Measurements from ENCODE around the gene OFD1.

- TF ChIP-seq RAD21 (conservative IDR thresholded peaks at IDR 0.05 in 1 of 2, IDR thresholded peaks at IDR 0.05 in 1 of 2) (no peak), MAX (IDR thresholded peaks at IDR 0.05) (no peak), TFCP2L1 (CRISPR knock-in tag; IDR thresholded peaks at IDR 0.05) (no peak), REST (IDR thresholded peaks at IDR 0.05) (no peak), CTCF (IDR thresholded peaks at IDR 0.05) (no peak), MYC (IDR thresholded peaks at IDR 0.05; ENCODE audit: borderline replicate concordance, low read length) (no peak), HOXB13 (CRISPR knock-in tag; IDR thresholded peaks at IDR 0.05; ENCODE audit: low read depth) (no peak), HDAC2 (IDR thresholded peaks at IDR 0.05) (no peak), POLR2A (IDR thresholded peaks at IDR 0.05; ENCODE audit: low read length) (no peak), EP300 (IDR thresholded peaks at IDR 0.05) (no peak)
Measured at GRCh38 chrX:13688384-13688957, 46.1 kb upstream of the OFD1 start.

Measured in A549 (cell line).